ENCODE results near the gene BEND5. TPM values are rescaled to one million over a fixed set of nuclear protein-coding genes. Genes with fewer than 3 reads are reported as not detected.

BEND5 gene
- total RNA-seq, 4 donors from 2014 or later = 1.1 to 3.5 (median 1.4) TPM

DNA sequence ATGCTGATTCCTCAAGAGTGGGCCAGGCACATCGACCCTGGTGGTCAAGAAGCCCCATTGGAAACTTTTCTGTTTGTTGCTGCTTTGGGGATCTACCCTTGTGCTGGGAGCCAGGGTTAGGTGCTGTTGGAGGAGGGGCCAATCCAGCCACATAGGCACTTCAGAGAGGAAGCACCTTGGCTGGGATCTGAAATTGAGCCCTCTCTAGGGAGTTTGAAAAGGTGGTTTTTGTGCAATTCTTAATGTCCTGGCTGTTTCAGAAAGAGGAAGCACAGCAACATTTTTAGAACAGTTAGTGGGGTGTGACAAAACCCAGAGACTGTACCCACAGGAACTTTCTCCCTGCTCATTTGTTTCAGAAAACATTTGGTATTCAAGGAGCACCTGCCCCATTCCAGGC, 17.2 kb upstream of the BEND5 start:
- Histone ChIP-seq H3K27me3 (no peaks in the 10 kb centered on the region), H3K36me3 (no peaks in the 10 kb centered on the region), H3K27ac (no peak overlapping the region), H3K9me3 (no peaks in the 10 kb centered on the region), H3K4me1 (no peaks in the 10 kb centered on the region), H3K4me3 (no peak overlapping the region)
- ATAC-seq = no peak
- intact Hi-C loops (cut with DNase I; ENCODE audit: low total_unique reads) = no loop called here
- TF ChIP-seq POLR2A (IDR thresholded peaks at IDR 0.05) = no peak
- TF ChIP-seq, protein P1, sequence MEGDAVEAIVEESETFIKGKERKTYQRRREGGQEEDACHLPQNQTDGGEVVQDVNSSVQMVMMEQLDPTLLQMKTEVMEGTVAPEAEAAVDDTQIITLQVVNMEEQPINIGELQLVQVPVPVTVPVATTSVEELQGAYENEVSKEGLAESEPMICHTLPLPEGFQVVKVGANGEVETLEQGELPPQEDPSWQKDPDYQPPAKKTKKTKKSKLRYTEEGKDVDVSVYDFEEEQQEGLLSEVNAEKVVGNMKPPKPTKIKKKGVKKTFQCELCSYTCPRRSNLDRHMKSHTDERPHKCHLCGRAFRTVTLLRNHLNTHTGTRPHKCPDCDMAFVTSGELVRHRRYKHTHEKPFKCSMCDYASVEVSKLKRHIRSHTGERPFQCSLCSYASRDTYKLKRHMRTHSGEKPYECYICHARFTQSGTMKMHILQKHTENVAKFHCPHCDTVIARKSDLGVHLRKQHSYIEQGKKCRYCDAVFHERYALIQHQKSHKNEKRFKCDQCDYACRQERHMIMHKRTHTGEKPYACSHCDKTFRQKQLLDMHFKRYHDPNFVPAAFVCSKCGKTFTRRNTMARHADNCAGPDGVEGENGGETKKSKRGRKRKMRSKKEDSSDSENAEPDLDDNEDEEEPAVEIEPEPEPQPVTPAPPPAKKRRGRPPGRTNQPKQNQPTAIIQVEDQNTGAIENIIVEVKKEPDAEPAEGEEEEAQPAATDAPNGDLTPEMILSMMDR (IDR thresholded peaks at IDR 0.05 in 4 of 5, conservative IDR thresholded peaks at IDR 0.05 in 1 of 5) = no peak
- DNase-seq = no peak
- in situ Hi-C loops (cut with MboI; ENCODE audit: low sequenced_read_pairs in 4 of 4) = no loop called here

DNA sequence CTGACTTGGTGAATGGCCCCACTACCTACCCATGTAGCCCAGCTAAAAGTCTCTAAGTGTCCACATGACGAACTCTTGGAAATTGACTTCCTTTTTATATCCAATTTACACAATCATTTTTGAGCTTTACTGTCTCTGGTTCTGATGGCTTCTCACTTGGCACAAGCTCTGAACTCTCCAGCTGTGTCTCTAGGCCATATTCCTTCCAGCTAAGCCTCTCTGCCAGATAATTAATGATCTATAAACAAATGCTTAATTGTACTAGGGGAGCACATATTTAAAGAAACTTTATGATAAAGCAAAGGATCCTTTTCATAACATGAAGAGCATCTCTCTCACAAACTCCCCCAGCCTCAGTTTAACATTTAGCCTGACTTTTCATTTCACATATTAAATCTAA, 16.3 kb upstream of the BEND5 start:
- Histone ChIP-seq H3K36me3 (no peaks in the 10 kb centered on the region), H3K4me1 (no peaks in the 10 kb centered on the region), H3K27ac (no peak overlapping the region), H3K4me3 (no peak overlapping the region), H3K9me3 (no peaks in the 10 kb centered on the region), H3K27me3 (no peaks in the 10 kb centered on the region)
- TF ChIP-seq, protein P1 (IDR thresholded peaks at IDR 0.05 in 4 of 5, conservative IDR thresholded peaks at IDR 0.05 in 1 of 5) = no peak
- TF ChIP-seq POLR2A (IDR thresholded peaks at IDR 0.05) = no peak
- no peak for ATAC-seq
- DNase-seq = no peak
- intact Hi-C loops (cut with DNase I; ENCODE audit: low total_unique reads) = no loop called here
- in situ Hi-C loops (cut with MboI; ENCODE audit: low sequenced_read_pairs in 4 of 4) = no loop called here

DNA sequence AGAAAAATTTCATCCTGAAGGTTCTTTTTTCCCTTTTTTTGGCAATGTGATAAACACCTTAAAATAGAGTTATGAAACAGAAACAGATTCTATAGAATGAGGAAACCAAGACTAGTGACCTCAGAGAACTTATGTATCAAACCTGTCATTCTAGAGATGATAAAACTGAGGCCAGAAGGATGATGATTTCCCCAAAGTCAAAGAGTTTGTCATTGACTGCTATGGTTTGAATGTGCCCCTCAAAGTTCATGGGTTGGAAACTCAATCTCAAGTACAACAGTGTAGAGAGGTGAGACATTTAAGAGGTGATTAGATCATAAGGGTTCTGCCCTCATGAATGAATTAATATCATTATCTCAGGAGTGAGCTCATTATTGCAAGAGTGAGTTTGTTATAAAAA, 13.7 kb upstream of the BEND5 start:
- Histone ChIP-seq H3K9me3 (no peaks in the 10 kb centered on the region), H3K27ac (no peak overlapping the region), H3K36me3 (no peaks in the 10 kb centered on the region), H3K4me1 (no peaks in the 10 kb centered on the region), H3K4me3 (no peak overlapping the region), H3K27me3 (no peaks in the 10 kb centered on the region)
- TF ChIP-seq POLR2A (IDR thresholded peaks at IDR 0.05) = no peak
- TF ChIP-seq, protein P1 (IDR thresholded peaks at IDR 0.05 in 4 of 5, conservative IDR thresholded peaks at IDR 0.05 in 1 of 5) = no peak
- intact Hi-C loops (cut with DNase I; ENCODE audit: low total_unique reads) (no loop called here), in situ Hi-C loops (cut with MboI; ENCODE audit: low sequenced_read_pairs in 4 of 4) (no loop called here)
- no peak for DNase-seq
- ATAC-seq = no peak

DNA sequence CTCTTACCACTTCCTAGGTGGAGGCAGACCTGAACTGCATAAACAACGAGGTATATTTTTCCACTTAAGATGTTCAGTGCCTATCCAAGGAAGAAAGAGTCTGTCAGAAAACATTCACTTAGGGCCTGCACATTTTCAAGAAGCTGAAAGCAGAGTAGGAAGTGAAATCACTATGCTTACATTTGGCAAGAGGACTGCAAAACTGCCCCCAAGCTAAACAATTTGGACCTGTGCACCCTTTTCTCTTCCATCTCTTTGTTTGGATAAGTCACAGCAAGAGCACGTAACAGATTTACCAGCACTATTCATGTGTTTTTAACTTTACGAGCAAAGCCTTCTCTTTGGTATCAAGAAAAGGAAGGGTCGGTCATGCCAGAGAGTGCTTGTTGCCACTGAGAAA, 13.2 kb upstream of the BEND5 start:
- Histone ChIP-seq H3K4me3 (no peak overlapping the region), H3K36me3 (no peaks in the 10 kb centered on the region), H3K9me3 (no peaks in the 10 kb centered on the region), H3K27ac (no peak overlapping the region), H3K4me1 (no peaks in the 10 kb centered on the region), H3K27me3 (no peaks in the 10 kb centered on the region)
- in situ Hi-C loops (cut with MboI; ENCODE audit: low sequenced_read_pairs in 4 of 4) = no loop called here
- ATAC-seq = no peak
- no peak for DNase-seq
- intact Hi-C loops (cut with DNase I; ENCODE audit: low total_unique reads) = no loop called here
- TF ChIP-seq, protein P1 (IDR thresholded peaks at IDR 0.05 in 4 of 5, conservative IDR thresholded peaks at IDR 0.05 in 1 of 5) = no peak

DNA sequence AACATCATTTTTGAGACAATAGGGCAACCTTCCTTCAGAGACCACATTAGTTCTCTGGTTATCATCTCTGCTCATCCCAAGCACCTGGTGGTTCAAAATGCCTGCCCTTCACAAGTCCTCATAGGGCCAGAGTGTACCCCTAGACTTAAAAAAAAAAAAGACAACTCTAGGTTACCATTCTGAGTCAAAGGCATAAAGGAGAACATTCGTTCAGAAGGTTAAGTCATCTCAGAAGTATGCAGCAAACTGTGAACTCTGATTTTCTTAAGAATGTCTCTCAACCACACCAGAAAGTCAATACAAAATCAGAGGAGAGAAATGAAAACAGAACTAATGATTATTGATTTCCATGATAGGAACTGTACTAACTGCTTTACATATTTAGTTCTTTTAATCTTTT, 9.2 kb upstream of the BEND5 start:
- in situ Hi-C loops (cut with MboI; ENCODE audit: low sequenced_read_pairs in 4 of 4) = no loop called here
- no peaks in the 10 kb centered on the region for H3K27me3 ChIP-seq
- TF ChIP-seq, protein P1 (IDR thresholded peaks at IDR 0.05 in 4 of 5, conservative IDR thresholded peaks at IDR 0.05 in 1 of 5) = no peak
- no peak for TF ChIP-seq POLR2A (IDR thresholded peaks at IDR 0.05)
- DNase-seq = no peak
- H3K4me3 ChIP-seq = no peak overlapping the region
- intact Hi-C loops (cut with DNase I; ENCODE audit: low total_unique reads) = no loop called here
- H3K4me1 ChIP-seq = no peaks in the 10 kb centered on the region
- H3K27ac ChIP-seq = no peak overlapping the region
- no peaks in the 10 kb centered on the region for H3K9me3 ChIP-seq
- H3K36me3 ChIP-seq = no peaks in the 10 kb centered on the region
- ATAC-seq = no peak

Measured in gastrocnemius medialis (tissue), 4 donors.